WTC11 (cell line): ENCODE measurements around the gene NCOA3. TPM values are rescaled to one million over a fixed set of nuclear protein-coding genes. Genes with fewer than 3 reads are reported as not detected.

Experiments
- ATAC-seq: fragments of 200-7000 bp; cut with Tn5 transposase; 2 replicates; pipeline ENCODE4 v1.10.0; 2021; ENCODE audit warnings: mild to moderate bottlenecking, moderate library complexity
- CTCF ChIA-PET: fragments of 300-600 bp; sonication (Branson Sonifier 250); formaldehyde crosslinking; loops from one replicate; lab custom pipeline; 2021; ENCODE audit warnings: antibody characterized with exemption; lab: Charles Lee
- POLR2A ChIA-PET: fragments of 350-600 bp; sonication (Branson Sonifier 250); formaldehyde crosslinking; loops from one replicate; lab custom pipeline; 2021; ENCODE audit warnings: antibody characterized with exemption; lab: Charles Lee
- DNase-seq: peaks from one replicate; pipeline ENCODE4 v3.0.0; 2021; ENCODE audit warnings: low spot score
- H3K27ac Mint-ChIP-seq: 2 replicates; pipeline ENCODE4 v1.8.0; 2021; ENCODE audit warnings: mixed read lengths
- H3K27me3 Mint-ChIP-seq: 2 replicates; pipeline ENCODE4 v1.8.0; 2021; ENCODE audit warnings: low read depth, mild to moderate bottlenecking, moderate library complexity, mixed read lengths
- H3K36me3 Mint-ChIP-seq: 2 replicates; pipeline ENCODE4 v1.8.0; 2021; ENCODE audit warnings: mixed read lengths
- H3K4me1 Mint-ChIP-seq: 2 replicates; pipeline ENCODE4 v1.8.0; 2022; ENCODE audit warnings: mixed read lengths
- H3K4me3 Mint-ChIP-seq: 2 replicates; pipeline ENCODE4 v1.8.0; 2021; ENCODE audit warnings: mild to moderate bottlenecking, moderate library complexity, mixed read lengths
- H3K9me3 Mint-ChIP-seq: 2 replicates; pipeline ENCODE4 v1.8.0; 2021; ENCODE audit warnings: mixed read lengths
- CREB1 ChIP-seq: sonication (generic); formaldehyde crosslinking; IDR thresholded peaks from 2 replicates; pipeline ENCODE4 v1.8.0; 2023; ENCODE audit warnings: mild to moderate bottlenecking, missing genetic modification reagents
- CREM ChIP-seq: sonication (generic); formaldehyde crosslinking; IDR thresholded peaks from 2 replicates; pipeline ENCODE4 v1.8.1; 2022; ENCODE audit warnings: mild to moderate bottlenecking, missing genetic modification reagents, moderate library complexity
- ELF4 ChIP-seq: sonication (generic); formaldehyde crosslinking; IDR thresholded peaks from 2 replicates; pipeline ENCODE4 v1.8.1; 2022; ENCODE audit warnings: low read depth, mild to moderate bottlenecking, moderate library complexity, missing genetic modification reagents
- ETV6 ChIP-seq: sonication (generic); formaldehyde crosslinking; IDR thresholded peaks from 2 replicates; pipeline ENCODE4 v1.8.1; 2022; ENCODE audit warnings: mild to moderate bottlenecking, missing genetic modification reagents
- FOXK1 ChIP-seq: sonication (generic); formaldehyde crosslinking; IDR thresholded peaks from 2 replicates; pipeline ENCODE4 v1.8.0; 2022; ENCODE audit warnings: mild to moderate bottlenecking, moderate library complexity, missing genetic modification reagents
- FOXP1 ChIP-seq: sonication (generic); formaldehyde crosslinking; IDR thresholded peaks from 2 replicates; pipeline ENCODE4 v1.8.0; 2022; ENCODE audit warnings: missing genetic modification reagents, mild to moderate bottlenecking, moderate library complexity, borderline replicate concordance
- GTF2I ChIP-seq: fragments of 250-450 bp; sonication (Bioruptor Pico); conservative IDR thresholded peaks from 2 replicates; pipeline ENCODE4 v1.4.0; 2021; ENCODE audit warnings: mild to moderate bottlenecking
- IRF2 ChIP-seq: sonication (generic); formaldehyde crosslinking; IDR thresholded peaks from 2 replicates; pipeline ENCODE4 v1.8.0; 2022; ENCODE audit warnings: low read depth, missing genetic modification reagents, borderline replicate concordance
- JAZF1 ChIP-seq: fragments of 250-450 bp; sonication (Bioruptor Pico); IDR thresholded peaks from 2 replicates; pipeline ENCODE4 v1.9.0; 2021; ENCODE audit warnings: moderate library complexity, mild to moderate bottlenecking, inconsistent platforms
- MYBL2 ChIP-seq: sonication (generic); formaldehyde crosslinking; IDR thresholded peaks from 2 replicates; pipeline ENCODE4 v1.8.1; 2023; ENCODE audit warnings: mild to moderate bottlenecking, moderate library complexity, missing genetic modification reagents
- NFYB ChIP-seq: sonication (generic); formaldehyde crosslinking; conservative IDR thresholded peaks from 2 replicates; pipeline ENCODE4 v1.8.0; 2022; ENCODE audit warnings: low read depth, missing genetic modification reagents
- PREB ChIP-seq: sonication (generic); formaldehyde crosslinking; IDR thresholded peaks from 2 replicates; pipeline ENCODE4 v1.8.1; 2022; ENCODE audit warnings: mild to moderate bottlenecking, missing genetic modification reagents, moderate library complexity, borderline replicate concordance
- PRRX2 ChIP-seq: fragments of 250-450 bp; sonication (Bioruptor Pico); IDR thresholded peaks from 2 replicates; pipeline ENCODE4 v1.8.0; 2021; ENCODE audit warnings: mild to moderate bottlenecking
- TP53 ChIP-seq: sonication (generic); formaldehyde crosslinking; IDR thresholded peaks from 2 replicates; pipeline ENCODE4 v1.8.1; 2023; ENCODE audit warnings: mild to moderate bottlenecking, missing genetic modification reagents
- USF1 ChIP-seq: sonication (generic); formaldehyde crosslinking; IDR thresholded peaks from 2 replicates; pipeline ENCODE4 v1.8.0; 2022; ENCODE audit warnings: mild to moderate bottlenecking, missing genetic modification reagents
- ZNF138 ChIP-seq: sonication (generic); formaldehyde crosslinking; conservative IDR thresholded peaks from 2 replicates; pipeline ENCODE4 v1.8.1; 2022; ENCODE audit warnings: mild to moderate bottlenecking, moderate library complexity, missing genetic modification reagents
- ZNF396 ChIP-seq: fragments of 250-450 bp; sonication (Bioruptor Pico); IDR thresholded peaks from 2 replicates; pipeline ENCODE4 v1.8.0; 2021; ENCODE audit warnings: mild to moderate bottlenecking, moderate library complexity, borderline replicate concordance
- ZNF423 ChIP-seq: fragments of 250-450 bp; sonication (Bioruptor Pico); IDR thresholded peaks from 2 replicates; pipeline ENCODE4 v2.1.2; 2022; ENCODE audit warnings: mild to moderate bottlenecking, moderate library complexity
- ZSCAN18 ChIP-seq: fragments of 250-450 bp; sonication (Bioruptor Pico); IDR thresholded peaks from 2 replicates; pipeline ENCODE4 v2.1.2; 2022; ENCODE audit warnings: mild to moderate bottlenecking, moderate library complexity
- total RNA-seq: library from RNA; stranded (reverse); gene quantifications from 3 replicates; pipeline ENCODE4 v1.2.3, GENCODE V29; 2021
- TF ChIP-seq, protein P1 (sequence below): fragments of 250-450 bp; sonication (Bioruptor Pico); IDR thresholded peaks from 2 replicates; pipeline ENCODE4 v1.9.0; 2021; ENCODE audit warnings: mild to moderate bottlenecking, borderline replicate concordance
- TF ChIP-seq, protein P2 (sequence below): sonication (generic); formaldehyde crosslinking; IDR thresholded peaks from 2 replicates; pipeline ENCODE4 v1.8.1; 2023; ENCODE audit warnings: mild to moderate bottlenecking, missing genetic modification reagents, moderate library complexity
- TF ChIP-seq, protein P3 (sequence below): sonication (generic); formaldehyde crosslinking; IDR thresholded peaks from 2 replicates; pipeline ENCODE4 v1.8.0; 2022; ENCODE audit warnings: mild to moderate bottlenecking, missing genetic modification reagents
- TF ChIP-seq, protein P4 (sequence below): fragments of 250-450 bp; sonication (Bioruptor Pico); IDR thresholded peaks from 2 replicates; pipeline ENCODE4 v1.8.0; 2021; ENCODE audit warnings: mild to moderate bottlenecking

Gene NCOA3
- total RNA-seq, 1 experiment from 2014 or later, result 25.2 TPM

DNA sequence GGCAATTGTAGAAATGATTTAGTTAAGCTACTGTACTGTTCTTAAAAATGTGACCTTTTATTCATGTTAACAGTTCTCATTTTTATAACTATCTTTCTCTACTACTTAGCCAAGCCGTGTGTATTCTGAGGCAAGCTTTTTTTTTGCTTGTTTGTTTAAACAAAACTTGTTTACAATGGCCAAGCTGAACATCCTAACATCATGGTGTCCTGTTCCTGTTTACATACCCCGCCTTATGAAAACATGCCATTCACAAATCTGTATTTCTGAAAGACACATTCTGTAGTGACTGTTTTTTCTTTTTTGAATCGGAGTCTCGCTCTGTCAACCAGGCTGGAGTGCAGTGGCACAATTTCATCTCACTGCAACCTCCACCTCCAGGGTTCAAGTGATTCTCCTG is 140.9 kb downstream of the NCOA3 start:
- ChIA-PET CTCF (no interaction called here), POLR2A (no interaction called here)
- Mint-ChIP-seq H3K36me3 (peaks cover 65% of the 10 kb centered on the region), H3K4me3 (no peak overlapping the region), H3K9me3 (no peaks in the 10 kb centered on the region; the same call in 1 of the 2 replicates), H3K27me3 (no peaks in the 10 kb centered on the region), H3K4me1 (peaks cover 15% of the 10 kb centered on the region), H3K27ac (no peak overlapping the region)
- DNase-seq, result no peak
- ATAC-seq, result no peak
- no peak for TF ChIP-seq ZNF138 (CRISPR knock-in tag)
- TF ChIP-seq, protein P1, sequence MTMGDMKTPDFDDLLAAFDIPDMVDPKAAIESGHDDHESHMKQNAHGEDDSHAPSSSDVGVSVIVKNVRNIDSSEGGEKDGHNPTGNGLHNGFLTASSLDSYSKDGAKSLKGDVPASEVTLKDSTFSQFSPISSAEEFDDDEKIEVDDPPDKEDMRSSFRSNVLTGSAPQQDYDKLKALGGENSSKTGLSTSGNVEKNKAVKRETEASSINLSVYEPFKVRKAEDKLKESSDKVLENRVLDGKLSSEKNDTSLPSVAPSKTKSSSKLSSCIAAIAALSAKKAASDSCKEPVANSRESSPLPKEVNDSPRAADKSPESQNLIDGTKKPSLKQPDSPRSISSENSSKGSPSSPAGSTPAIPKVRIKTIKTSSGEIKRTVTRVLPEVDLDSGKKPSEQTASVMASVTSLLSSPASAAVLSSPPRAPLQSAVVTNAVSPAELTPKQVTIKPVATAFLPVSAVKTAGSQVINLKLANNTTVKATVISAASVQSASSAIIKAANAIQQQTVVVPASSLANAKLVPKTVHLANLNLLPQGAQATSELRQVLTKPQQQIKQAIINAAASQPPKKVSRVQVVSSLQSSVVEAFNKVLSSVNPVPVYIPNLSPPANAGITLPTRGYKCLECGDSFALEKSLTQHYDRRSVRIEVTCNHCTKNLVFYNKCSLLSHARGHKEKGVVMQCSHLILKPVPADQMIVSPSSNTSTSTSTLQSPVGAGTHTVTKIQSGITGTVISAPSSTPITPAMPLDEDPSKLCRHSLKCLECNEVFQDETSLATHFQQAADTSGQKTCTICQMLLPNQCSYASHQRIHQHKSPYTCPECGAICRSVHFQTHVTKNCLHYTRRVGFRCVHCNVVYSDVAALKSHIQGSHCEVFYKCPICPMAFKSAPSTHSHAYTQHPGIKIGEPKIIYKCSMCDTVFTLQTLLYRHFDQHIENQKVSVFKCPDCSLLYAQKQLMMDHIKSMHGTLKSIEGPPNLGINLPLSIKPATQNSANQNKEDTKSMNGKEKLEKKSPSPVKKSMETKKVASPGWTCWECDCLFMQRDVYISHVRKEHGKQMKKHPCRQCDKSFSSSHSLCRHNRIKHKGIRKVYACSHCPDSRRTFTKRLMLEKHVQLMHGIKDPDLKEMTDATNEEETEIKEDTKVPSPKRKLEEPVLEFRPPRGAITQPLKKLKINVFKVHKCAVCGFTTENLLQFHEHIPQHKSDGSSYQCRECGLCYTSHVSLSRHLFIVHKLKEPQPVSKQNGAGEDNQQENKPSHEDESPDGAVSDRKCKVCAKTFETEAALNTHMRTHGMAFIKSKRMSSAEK (CRISPR knock-in tag), result no peak
- TF ChIP-seq, protein P2, sequence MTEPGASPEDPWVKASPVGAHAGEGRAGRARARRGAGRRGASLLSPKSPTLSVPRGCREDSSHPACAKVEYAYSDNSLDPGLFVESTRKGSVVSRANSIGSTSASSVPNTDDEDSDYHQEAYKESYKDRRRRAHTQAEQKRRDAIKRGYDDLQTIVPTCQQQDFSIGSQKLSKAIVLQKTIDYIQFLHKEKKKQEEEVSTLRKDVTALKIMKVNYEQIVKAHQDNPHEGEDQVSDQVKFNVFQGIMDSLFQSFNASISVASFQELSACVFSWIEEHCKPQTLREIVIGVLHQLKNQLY (CRISPR knock-in tag), result no peak
- TF ChIP-seq, protein P3, sequence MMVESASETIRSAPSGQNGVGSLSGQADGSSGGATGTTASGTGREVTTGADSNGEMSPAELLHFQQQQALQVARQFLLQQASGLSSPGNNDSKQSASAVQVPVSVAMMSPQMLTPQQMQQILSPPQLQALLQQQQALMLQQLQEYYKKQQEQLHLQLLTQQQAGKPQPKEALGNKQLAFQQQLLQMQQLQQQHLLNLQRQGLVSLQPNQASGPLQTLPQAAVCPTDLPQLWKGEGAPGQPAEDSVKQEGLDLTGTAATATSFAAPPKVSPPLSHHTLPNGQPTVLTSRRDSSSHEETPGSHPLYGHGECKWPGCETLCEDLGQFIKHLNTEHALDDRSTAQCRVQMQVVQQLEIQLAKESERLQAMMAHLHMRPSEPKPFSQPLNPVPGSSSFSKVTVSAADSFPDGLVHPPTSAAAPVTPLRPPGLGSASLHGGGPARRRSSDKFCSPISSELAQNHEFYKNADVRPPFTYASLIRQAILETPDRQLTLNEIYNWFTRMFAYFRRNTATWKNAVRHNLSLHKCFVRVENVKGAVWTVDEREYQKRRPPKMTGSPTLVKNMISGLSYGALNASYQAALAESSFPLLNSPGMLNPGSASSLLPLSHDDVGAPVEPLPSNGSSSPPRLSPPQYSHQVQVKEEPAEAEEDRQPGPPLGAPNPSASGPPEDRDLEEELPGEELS (CRISPR knock-in tag), result no peak
- TF ChIP-seq ZNF423 (CRISPR knock-in tag), result no peak
- TF ChIP-seq PRRX2, result no peak
- no peak for TF ChIP-seq FOXK1 (CRISPR knock-in tag)
- TF ChIP-seq CREM, result no peak
- TF ChIP-seq CREB1 (CRISPR knock-in tag), result no peak
- no peak for TF ChIP-seq MYBL2 (CRISPR knock-in tag)
- TF ChIP-seq USF1 (CRISPR knock-in tag), result no peak
- TF ChIP-seq ZSCAN18 (CRISPR knock-in tag), result no peak
- no peak for TF ChIP-seq PREB
- no peak for TF ChIP-seq FOXP1

- no peaks in the 10 kb centered on the region for H3K27me3 Mint-ChIP-seq
- POLR2A ChIA-PET, result no interaction called here
- DNase-seq (no peak), ATAC-seq (no peak)
- peaks cover 43% of the 10 kb centered on the region for H3K36me3 Mint-ChIP-seq
- H3K4me3 Mint-ChIP-seq, result no peak overlapping the region
- H3K9me3 Mint-ChIP-seq, result no peaks in the 10 kb centered on the region
- no peak overlapping the region for H3K27ac Mint-ChIP-seq
- peaks cover 40% of the 10 kb centered on the region for H3K4me1 Mint-ChIP-seq
- CTCF ChIA-PET, result no interaction called here
- no peak for TF ChIP-seq ZNF396 (CRISPR knock-in tag)
- TF ChIP-seq, protein P4, sequence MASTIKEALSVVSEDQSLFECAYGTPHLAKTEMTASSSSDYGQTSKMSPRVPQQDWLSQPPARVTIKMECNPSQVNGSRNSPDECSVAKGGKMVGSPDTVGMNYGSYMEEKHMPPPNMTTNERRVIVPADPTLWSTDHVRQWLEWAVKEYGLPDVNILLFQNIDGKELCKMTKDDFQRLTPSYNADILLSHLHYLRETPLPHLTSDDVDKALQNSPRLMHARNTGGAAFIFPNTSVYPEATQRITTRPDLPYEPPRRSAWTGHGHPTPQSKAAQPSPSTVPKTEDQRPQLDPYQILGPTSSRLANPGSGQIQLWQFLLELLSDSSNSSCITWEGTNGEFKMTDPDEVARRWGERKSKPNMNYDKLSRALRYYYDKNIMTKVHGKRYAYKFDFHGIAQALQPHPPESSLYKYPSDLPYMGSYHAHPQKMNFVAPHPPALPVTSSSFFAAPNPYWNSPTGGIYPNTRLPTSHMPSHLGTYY, result no peak
- no peak for TF ChIP-seq JAZF1
- no peak for TF ChIP-seq IRF2 (CRISPR knock-in tag)
- TF ChIP-seq ELF4 (CRISPR knock-in tag), result no peak
- no peak for TF ChIP-seq TP53 (CRISPR knock-in tag)
- no peak for TF ChIP-seq ETV6 (CRISPR knock-in tag)
- TF ChIP-seq, protein P3 (CRISPR knock-in tag), result no peak
- no peak for TF ChIP-seq NFYB (CRISPR knock-in tag)
- TF ChIP-seq GTF2I, result no peak
These were observed 143.9 kb downstream of the NCOA3 start for GRCh38 chr20:47645632-47646031.
